ENCODE data around the gene IARS1. TPM values are rescaled to one million over a fixed set of nuclear protein-coding genes. Genes with fewer than 3 reads are reported as not detected.

IARS1 gene
- polyA plus RNA-seq, 1 of the 3 experiments (the other 2 are of a cell fraction), result 30.4 TPM

- peaks cover 21 to 24% of the 10 kb centered on the region in 2 experiments for H3K36me3 ChIP-seq (replicated peaks in 1 of 2; ENCODE audit: control insufficient read depth in 1 of 2, insufficient read depth in 2 of 2, low read length in 1 of 2)
- H3K4me1 ChIP-seq (ENCODE audit: control insufficient read depth in 1 of 2, insufficient read depth in 2 of 2, low read depth in 1 of 2, low read length in 1 of 2), result peaks cover 16% of the 10 kb centered on the region in 2 experiments; a peak in 3 of 4 replicates
- peak overlapping the region; percentile 92 to 96 for H3K4me3 ChIP-seq (ENCODE audit: low read depth in 2 of 2, low read length in 1 of 2)
- peak overlapping the region in 1 of 2 experiments; percentile 96; a peak in 3 of 4 replicates for H3K27ac ChIP-seq (ENCODE audit: low read depth in 2 of 2, low read length in 1 of 2)
- H3K9ac ChIP-seq, result peak overlapping the region; percentile 98
- TF ChIP-seq, protein P1, sequence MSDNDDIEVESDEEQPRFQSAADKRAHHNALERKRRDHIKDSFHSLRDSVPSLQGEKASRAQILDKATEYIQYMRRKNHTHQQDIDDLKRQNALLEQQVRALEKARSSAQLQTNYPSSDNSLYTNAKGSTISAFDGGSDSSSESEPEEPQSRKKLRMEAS (IDR thresholded peaks at IDR 0.05; ENCODE audit: low read depth), result no peak
- 0 out of 2 replicates have a peak, but pooled peaks have one; percentile 35 for TF ChIP-seq TAF1 (IDR thresholded peaks at IDR 0.05; ENCODE audit: borderline replicate concordance, low read depth, low read length)
- no peak for TF ChIP-seq USF1 (IDR thresholded peaks at IDR 0.05; ENCODE audit: borderline replicate concordance, low read depth)
- TF ChIP-seq SMC3 (IDR thresholded peaks at IDR 0.05; ENCODE audit: low read depth, low read length), result no peak
- H4K20me1 ChIP-seq (ENCODE audit: insufficient read depth), result no peaks in the 10 kb centered on the region
- POLR2A ChIA-PET, result interaction anchor here (1.8 to 2.2 kb wide), 2 partner anchors 113 to 344 kb away, joined by 6 read pairs; partner anchors contain the start of gene IPPK
- DNase-seq, result no peak
- peak overlapping the region; percentile 95 for H2AFZ ChIP-seq (ENCODE audit: low read depth)
- H3K27me3 ChIP-seq (ENCODE audit: insufficient read depth), result no peaks in the 10 kb centered on the region
- H3F3A ChIP-seq (replicated peaks; ENCODE audit: insufficient read depth), result no peaks in the 10 kb centered on the region
- WGBS (ENCODE audit: low lambda C conversion rate), result 3% methylated on average over 12 of the region's 30 CpGs
- peak overlapping the region; percentile 97 for H3K4me2 ChIP-seq
- CTCF ChIA-PET, result interaction anchor here (1.0 to 5.2 kb wide), 9 partner anchors 10 to 465 kb away, joined by 3 to 61 read pairs (median 4); partner anchors contain the start of gene IPPK
- no peaks in the 10 kb centered on the region for H3K9me2 ChIP-seq
- no peaks in the 10 kb centered on the region for H3K9me3 ChIP-seq
- peaks cover 26% of the 10 kb centered on the region for H3K79me2 ChIP-seq (ENCODE audit: insufficient read depth)
Measured at GRCh38 chr9:92325991-92326500, 32.5 kb upstream of the IARS1 start.

DNA sequence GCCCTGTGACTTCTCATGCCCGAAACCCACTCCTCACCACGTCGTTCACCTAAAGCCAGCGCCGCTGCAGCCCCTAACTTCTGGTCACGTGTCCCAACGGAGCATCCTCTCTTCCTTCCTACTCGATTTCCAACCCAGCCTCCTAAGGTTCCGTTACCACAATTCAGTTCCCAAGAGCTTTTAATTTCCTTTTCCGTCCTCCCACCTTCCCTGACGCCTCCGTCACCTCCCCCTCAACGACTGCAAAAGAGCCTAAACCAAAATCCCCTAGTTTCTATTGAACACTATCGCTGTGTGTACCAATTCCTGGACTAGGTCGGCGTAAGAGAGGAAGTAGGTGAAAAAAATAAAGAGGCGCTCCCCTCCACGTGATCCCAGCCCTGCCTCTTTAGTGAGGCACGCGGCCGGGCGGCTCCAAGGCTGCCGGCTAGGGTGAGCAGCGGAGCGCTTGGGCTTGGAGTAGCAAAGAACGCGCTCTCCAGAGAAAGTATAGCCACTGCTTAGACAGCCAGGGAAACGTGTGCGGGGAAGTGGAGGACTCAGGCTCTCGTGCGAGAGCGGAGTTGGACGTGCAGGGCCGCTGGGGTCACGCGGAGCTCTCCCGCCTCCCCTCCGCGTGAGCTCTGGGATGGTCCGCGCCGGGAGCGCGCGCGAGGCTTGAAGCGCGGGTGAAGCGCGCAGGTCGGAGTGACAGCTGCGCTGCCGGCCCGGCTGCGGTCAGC is 31.9 kb upstream of the IARS1 start, which contains the start of the genes CENPP and NOL8:
TSS of gene CENPP (plus strand) at position 685 of the 722 bp plus-strand sequence.
TSS of gene NOL8 (minus strand) at position 82 of the 722 bp plus-strand sequence. CDS start 1,189 bp downstream, outside the sequence.
- CTCF ChIA-PET, result interaction anchor here (1.0 to 5.2 kb wide), 9 partner anchors 11 to 398 kb away, joined by 3 to 61 read pairs (median 4); partner anchors contain the start of gene IPPK
- TF ChIP-seq, protein P2, sequence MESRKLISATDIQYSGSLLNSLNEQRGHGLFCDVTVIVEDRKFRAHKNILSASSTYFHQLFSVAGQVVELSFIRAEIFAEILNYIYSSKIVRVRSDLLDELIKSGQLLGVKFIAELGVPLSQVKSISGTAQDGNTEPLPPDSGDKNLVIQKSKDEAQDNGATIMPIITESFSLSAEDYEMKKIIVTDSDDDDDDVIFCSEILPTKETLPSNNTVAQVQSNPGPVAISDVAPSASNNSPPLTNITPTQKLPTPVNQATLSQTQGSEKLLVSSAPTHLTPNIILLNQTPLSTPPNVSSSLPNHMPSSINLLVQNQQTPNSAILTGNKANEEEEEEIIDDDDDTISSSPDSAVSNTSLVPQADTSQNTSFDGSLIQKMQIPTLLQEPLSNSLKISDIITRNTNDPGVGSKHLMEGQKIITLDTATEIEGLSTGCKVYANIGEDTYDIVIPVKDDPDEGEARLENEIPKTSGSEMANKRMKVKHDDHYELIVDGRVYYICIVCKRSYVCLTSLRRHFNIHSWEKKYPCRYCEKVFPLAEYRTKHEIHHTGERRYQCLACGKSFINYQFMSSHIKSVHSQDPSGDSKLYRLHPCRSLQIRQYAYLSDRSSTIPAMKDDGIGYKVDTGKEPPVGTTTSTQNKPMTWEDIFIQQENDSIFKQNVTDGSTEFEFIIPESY (IDR thresholded peaks at IDR 0.05; ENCODE audit: borderline replicate concordance, low read depth), result peak; percentile 46; the same call in 1 of the 2 replicates
- TF ChIP-seq NFIC (IDR thresholded peaks at IDR 0.05; ENCODE audit: borderline replicate concordance) (no peak), RXRA (IDR thresholded peaks at IDR 0.05; ENCODE audit: borderline replicate concordance, low read depth) (no peak), TAF1 (IDR thresholded peaks at IDR 0.05; ENCODE audit: borderline replicate concordance, low read depth, low read length) (peak; percentile 93), TEAD4 (IDR thresholded peaks at IDR 0.05; ENCODE audit: borderline replicate concordance, insufficient read depth) (no peak), EZH2phosphoT487 (IDR thresholded peaks at IDR 0.05; ENCODE audit: borderline replicate concordance, low read depth) (no peak), RFX5 (IDR thresholded peaks at IDR 0.05; ENCODE audit: low read length) (no peak), MEF2A (IDR thresholded peaks at IDR 0.05; ENCODE audit: borderline replicate concordance, low read depth) (no peak), JUND (IDR thresholded peaks at IDR 0.05) (no peak; the same call in 1 of the 2 replicates), NRF1 (IDR thresholded peaks at IDR 0.05; ENCODE audit: low read depth, low read length) (0 out of 2 replicates have a peak, but pooled peaks have one; percentile 27), SMC3 (IDR thresholded peaks at IDR 0.05; ENCODE audit: low read depth, low read length) (no peak), YY1 (IDR thresholded peaks at IDR 0.05; ENCODE audit: low read depth) (peak; percentile 53), MXI1 (IDR thresholded peaks at IDR 0.05; ENCODE audit: low read depth, low read length) (peak; percentile 99), GABPA (IDR thresholded peaks at IDR 0.05; ENCODE audit: low read depth) (peak; percentile 89), CHD2 (IDR thresholded peaks at IDR 0.05; ENCODE audit: low read length, partially characterized antibody) (peak; percentile 50)
- TF ChIP-seq, protein P1 (IDR thresholded peaks at IDR 0.05; ENCODE audit: low read depth), result peak; percentile 97
- TF ChIP-seq, protein P3, sequence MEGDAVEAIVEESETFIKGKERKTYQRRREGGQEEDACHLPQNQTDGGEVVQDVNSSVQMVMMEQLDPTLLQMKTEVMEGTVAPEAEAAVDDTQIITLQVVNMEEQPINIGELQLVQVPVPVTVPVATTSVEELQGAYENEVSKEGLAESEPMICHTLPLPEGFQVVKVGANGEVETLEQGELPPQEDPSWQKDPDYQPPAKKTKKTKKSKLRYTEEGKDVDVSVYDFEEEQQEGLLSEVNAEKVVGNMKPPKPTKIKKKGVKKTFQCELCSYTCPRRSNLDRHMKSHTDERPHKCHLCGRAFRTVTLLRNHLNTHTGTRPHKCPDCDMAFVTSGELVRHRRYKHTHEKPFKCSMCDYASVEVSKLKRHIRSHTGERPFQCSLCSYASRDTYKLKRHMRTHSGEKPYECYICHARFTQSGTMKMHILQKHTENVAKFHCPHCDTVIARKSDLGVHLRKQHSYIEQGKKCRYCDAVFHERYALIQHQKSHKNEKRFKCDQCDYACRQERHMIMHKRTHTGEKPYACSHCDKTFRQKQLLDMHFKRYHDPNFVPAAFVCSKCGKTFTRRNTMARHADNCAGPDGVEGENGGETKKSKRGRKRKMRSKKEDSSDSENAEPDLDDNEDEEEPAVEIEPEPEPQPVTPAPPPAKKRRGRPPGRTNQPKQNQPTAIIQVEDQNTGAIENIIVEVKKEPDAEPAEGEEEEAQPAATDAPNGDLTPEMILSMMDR (IDR thresholded peaks at IDR 0.05), result no peak

More for the DNA sequence above, 31.9 kb upstream of the IARS1 start, which contains the start of the genes CENPP and NOL8:
- H3K4me3 ChIP-seq (ENCODE audit: low read depth in 2 of 2, low read length in 1 of 2), result peak within 1 kb of the TSS; percentile 92 to 96
- H3K9me3 ChIP-seq, result no peaks in the 10 kb centered on the region
- H2AFZ ChIP-seq (ENCODE audit: low read depth), result peak within 1 kb of the TSS; percentile 95
- peak within 1 kb of the TSS; percentile 98 for H3K9ac ChIP-seq
- no peaks in the 10 kb centered on the region for H3K27me3 ChIP-seq (ENCODE audit: insufficient read depth)
- no peaks in the 10 kb centered on the region for H3F3A ChIP-seq (replicated peaks; ENCODE audit: insufficient read depth)
- H3K36me3 ChIP-seq (replicated peaks in 1 of 2; ENCODE audit: control insufficient read depth in 1 of 2, insufficient read depth in 2 of 2, low read length in 1 of 2), result peaks cover 24 to 27% of the 10 kb centered on the region in 2 experiments
- H3K79me2 ChIP-seq (ENCODE audit: insufficient read depth), result peaks cover 26% of the 10 kb centered on the region
- 3% methylated on average over 39 of the region's 55 CpGs for WGBS (ENCODE audit: low lambda C conversion rate)
- no peaks in the 10 kb centered on the region for H4K20me1 ChIP-seq (ENCODE audit: insufficient read depth)
- peak; percentile 91 for DNase-seq
- POLR2A ChIA-PET, result interaction anchor here (0.6 to 2.2 kb wide), 4 partner anchors 62 to 552 kb away, joined by 3 to 6 read pairs (median 6); partner anchors contain the start of gene IPPK
- H3K9me2 ChIP-seq, result no peaks in the 10 kb centered on the region
- H3K27ac ChIP-seq (ENCODE audit: low read depth in 2 of 2, low read length in 1 of 2), result peak within 1 kb of the TSS; percentile 96 to 97
- peaks cover 16% of the 10 kb centered on the region in 2 experiments; a peak in 3 of 4 replicates for H3K4me1 ChIP-seq (ENCODE audit: control insufficient read depth in 1 of 2, insufficient read depth in 2 of 2, low read depth in 1 of 2, low read length in 1 of 2)
- peak within 1 kb of the TSS; percentile 97 for H3K4me2 ChIP-seq

Data from SK-N-SH (cell line).